ENCODE results near the gene RABL6.
A peak's percentile ranks its signal among the peaks of the same experiment; 100 is the strongest.
"Not testable (repeated sequence)": the region's sequence is repeated elsewhere in the genome, so short reads cannot be mapped to it uniquely, and the experiment has no call there.

Gene RABL6

GRCh38 chr9:136838314-136839228 lies 30.8 kb downstream of the RABL6 start:
- no peak overlapping the region for H3K4me3 ChIP-seq (ENCODE audit: low read depth, low read length)
- no peak for DNase-seq (ENCODE audit: low read depth)
- TF ChIP-seq CTCF (IDR thresholded peaks at IDR 0.05; ENCODE audit: low read depth, low read length, missing control alignments), result no peak
- in situ Hi-C loops (cut with HindIII; ENCODE audit: low sequenced_read_pairs), result no loop called here

- in situ Hi-C loops (cut with HindIII; ENCODE audit: low sequenced_read_pairs), result no loop called here
- DNase-seq (ENCODE audit: low read depth), result no peak
- TF ChIP-seq CTCF (IDR thresholded peaks at IDR 0.05; ENCODE audit: low read depth, low read length, missing control alignments), result no peak
- no peak overlapping the region for H3K4me3 ChIP-seq (ENCODE audit: low read depth, low read length)
Observed at GRCh38 chr9:136839229-136840139, 31.7 kb downstream of the RABL6 start.

GRCh38 chr9:136840140-136840876 lies 32.6 kb downstream of the RABL6 start:
- H3K4me3 ChIP-seq (ENCODE audit: low read depth, low read length), result no peak overlapping the region
- no peak for DNase-seq (ENCODE audit: low read depth)
- in situ Hi-C loops (cut with HindIII; ENCODE audit: low sequenced_read_pairs), result no loop called here
- no peak for TF ChIP-seq CTCF (IDR thresholded peaks at IDR 0.05; ENCODE audit: low read depth, low read length, missing control alignments)

GRCh38 chr9:136840877-136841645 lies 33.3 kb downstream of the RABL6 start:
- no peak overlapping the region for H3K4me3 ChIP-seq (ENCODE audit: low read depth, low read length)
- in situ Hi-C loops (cut with HindIII; ENCODE audit: low sequenced_read_pairs), result no loop called here
- TF ChIP-seq CTCF (IDR thresholded peaks at IDR 0.05; ENCODE audit: low read depth, low read length, missing control alignments), result no peak
- no peak for DNase-seq (ENCODE audit: low read depth)

GRCh38 chr9:136841646-136842379 lies 34.1 kb downstream of the RABL6 start:
- DNase-seq (ENCODE audit: low read depth); in situ Hi-C loops (cut with HindIII; ENCODE audit: low sequenced_read_pairs): not testable (repeated sequence)
- H3K4me3 ChIP-seq (ENCODE audit: low read depth, low read length), result peak overlapping the region; percentile 48

- in situ Hi-C loops (cut with HindIII; ENCODE audit: low sequenced_read_pairs), result not testable (repeated sequence)
- peak; percentile 42 for DNase-seq (ENCODE audit: low read depth)
- peak within 1 kb of the TSS; percentile 48 for H3K4me3 ChIP-seq (ENCODE audit: low read depth, low read length)
- TF ChIP-seq CTCF (IDR thresholded peaks at IDR 0.05; ENCODE audit: low read depth, low read length, missing control alignments), result peak; percentile 84
Observed at GRCh38 chr9:136842380-136842948, 34.7 kb downstream of the RABL6 start, which contains the start of gene AJM1. Gene AJM1 (plus strand): TSS chr9:136842478. CDS start chr9:136844415, 1,937 bp downstream.

GRCh38 chr9:136843159-136843800 lies 35.5 kb downstream of the RABL6 start:
- DNase-seq (ENCODE audit: low read depth); H3K4me3 ChIP-seq (ENCODE audit: low read depth, low read length); in situ Hi-C loops (cut with HindIII; ENCODE audit: low sequenced_read_pairs): not testable (repeated sequence)

Measured in astrocyte of the cerebellum (primary cell).